NCI-H2171 (cell line): ENCODE results near the gene CDR2.
A peak's percentile ranks its signal among the peaks of the same experiment; 100 is the strongest.
"Not testable (repeated sequence)": the region's sequence is repeated elsewhere in the genome, so short reads cannot be mapped to it uniquely, and the experiment has no call there.

Experiments used
- DNase-seq: peaks from one replicate; lab custom pipeline; 2025; lab: John Stamatoyannopoulos, UW

The CDR2 gene

GRCh38 chr16:22375963-22376640 lies 1.7 kb upstream of the CDR2 start:
- no peak for DNase-seq

GRCh38 chr16:22375117-22375962 lies 921 bp upstream of the CDR2 start:
- no peak for DNase-seq

- peak; percentile 8 for DNase-seq
Observed at GRCh38 chr16:22373662-22374310, 633 bp downstream of the CDR2 start.

GRCh38 chr16:22372882-22373661 lies 1.3 kb downstream of the CDR2 start:
- DNase-seq, result no peak

GRCh38 chr16:22370038-22370820 lies 4.2 kb downstream of the CDR2 start:
- no peak for DNase-seq

GRCh38 chr16:22369221-22369811 lies 5.1 kb downstream of the CDR2 start:
- DNase-seq, result no peak

GRCh38 chr16:22368200-22368826 lies 6.1 kb downstream of the CDR2 start:
- DNase-seq, result not testable (repeated sequence)

GRCh38 chr16:22366889-22367288 lies 7.5 kb downstream of the CDR2 start:
- no peak for DNase-seq

- no peak for DNase-seq
Observed at GRCh38 chr16:22366371-22366770, 8.0 kb downstream of the CDR2 start.

- DNase-seq, result no peak
Observed at GRCh38 chr16:22364241-22364640, 10.2 kb downstream of the CDR2 start.

GRCh38 chr16:22360963-22361659 lies 13.3 kb downstream of the CDR2 start:
- no peak for DNase-seq

GRCh38 chr16:22359679-22360078 lies 14.7 kb downstream of the CDR2 start:
- DNase-seq, result no peak

GRCh38 chr16:22358000-22358399 lies 16.4 kb downstream of the CDR2 start:
- DNase-seq, result no peak

GRCh38 chr16:22357635-22357971 lies 16.8 kb downstream of the CDR2 start:
- no peak for DNase-seq

- no peak for DNase-seq
Observed at GRCh38 chr16:22356930-22357634, 17.3 kb downstream of the CDR2 start.

GRCh38 chr16:22355487-22355908 lies 18.9 kb downstream of the CDR2 start:
- no peak for DNase-seq

GRCh38 chr16:22353933-22354541 lies 20.4 kb downstream of the CDR2 start:
- DNase-seq, result no peak

- no peak for DNase-seq
Observed at GRCh38 chr16:22353191-22353919, 21.1 kb downstream of the CDR2 start.
